ENCODE measurements around the gene TOR4A.

TOR4A gene

DNA sequence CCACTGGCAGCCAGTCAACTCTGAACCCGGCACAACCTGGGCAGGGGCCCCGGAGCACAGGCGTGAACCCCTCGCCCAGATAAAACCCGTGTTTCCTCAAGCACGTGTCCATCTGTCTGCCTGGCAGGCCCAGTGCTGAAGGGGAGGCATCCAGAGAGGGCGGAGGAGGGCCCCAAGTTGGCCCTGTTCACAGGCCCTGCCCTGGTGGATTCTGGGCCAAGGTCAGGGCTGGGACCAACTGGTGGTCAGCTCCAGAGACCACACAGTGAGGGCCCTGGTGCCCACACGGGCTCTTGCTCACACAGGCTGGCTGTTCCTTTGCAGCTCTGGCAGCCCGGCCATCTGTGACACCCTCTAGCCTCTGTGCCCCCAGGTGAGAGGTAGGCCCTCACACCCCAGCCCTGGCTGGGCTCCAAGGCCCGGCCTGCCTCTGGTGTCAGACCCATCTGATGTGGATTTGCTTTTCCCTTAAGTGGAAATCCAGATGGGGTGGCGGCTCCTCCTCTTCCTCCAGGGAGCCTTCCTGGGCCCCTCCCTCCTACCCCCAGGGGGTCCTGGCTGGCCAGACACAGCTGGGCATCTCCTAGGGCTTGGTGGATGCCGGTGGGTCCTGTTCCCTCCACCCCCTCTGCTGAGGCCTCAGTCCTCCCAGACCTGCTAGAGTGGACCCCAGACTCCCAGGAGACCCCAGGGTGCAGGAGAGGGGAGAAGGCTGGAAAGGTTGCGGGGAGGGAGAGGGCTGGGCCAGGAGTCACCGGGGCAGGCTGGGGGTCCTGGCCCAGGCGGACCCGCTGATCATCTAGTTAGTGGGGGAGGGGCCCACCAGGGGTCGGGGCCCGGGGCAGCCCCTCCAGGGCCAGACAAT is 27.0 kb upstream of the TOR4A start:
- Histone ChIP-seq H3K36me3 (no peaks in the 10 kb centered on the region), H3K4me3 (ENCODE audit: low read depth in 1 of 2, low read length in 1 of 2) (no peak overlapping the region), H3K4me1 (ENCODE audit: control insufficient read depth in 1 of 2, insufficient read depth in 1 of 2, low read depth in 1 of 2, low read length in 1 of 2) (peaks cover 9 to 13% of the 10 kb centered on the region in 2 experiments), H3K27me3 (no peaks in the 10 kb centered on the region), H3K9me3 (no peaks in the 10 kb centered on the region), H3K27ac (no peak overlapping the region)
- TF ChIP-seq, protein P1, sequence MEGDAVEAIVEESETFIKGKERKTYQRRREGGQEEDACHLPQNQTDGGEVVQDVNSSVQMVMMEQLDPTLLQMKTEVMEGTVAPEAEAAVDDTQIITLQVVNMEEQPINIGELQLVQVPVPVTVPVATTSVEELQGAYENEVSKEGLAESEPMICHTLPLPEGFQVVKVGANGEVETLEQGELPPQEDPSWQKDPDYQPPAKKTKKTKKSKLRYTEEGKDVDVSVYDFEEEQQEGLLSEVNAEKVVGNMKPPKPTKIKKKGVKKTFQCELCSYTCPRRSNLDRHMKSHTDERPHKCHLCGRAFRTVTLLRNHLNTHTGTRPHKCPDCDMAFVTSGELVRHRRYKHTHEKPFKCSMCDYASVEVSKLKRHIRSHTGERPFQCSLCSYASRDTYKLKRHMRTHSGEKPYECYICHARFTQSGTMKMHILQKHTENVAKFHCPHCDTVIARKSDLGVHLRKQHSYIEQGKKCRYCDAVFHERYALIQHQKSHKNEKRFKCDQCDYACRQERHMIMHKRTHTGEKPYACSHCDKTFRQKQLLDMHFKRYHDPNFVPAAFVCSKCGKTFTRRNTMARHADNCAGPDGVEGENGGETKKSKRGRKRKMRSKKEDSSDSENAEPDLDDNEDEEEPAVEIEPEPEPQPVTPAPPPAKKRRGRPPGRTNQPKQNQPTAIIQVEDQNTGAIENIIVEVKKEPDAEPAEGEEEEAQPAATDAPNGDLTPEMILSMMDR (IDR thresholded peaks at IDR 0.05): no peak

DNA sequence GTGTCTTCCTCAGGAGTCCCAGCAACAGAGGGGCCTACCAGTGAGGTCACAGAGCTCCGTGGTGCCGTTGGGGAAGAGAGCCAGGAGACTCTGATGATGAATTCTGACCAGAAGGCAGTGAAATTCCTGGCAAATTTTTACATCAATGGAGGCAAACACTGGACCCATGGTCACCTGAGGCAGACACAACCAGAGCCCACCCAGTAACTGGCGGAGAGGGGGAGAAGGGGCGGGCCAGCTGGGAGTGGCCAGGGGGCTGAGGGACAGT is 26.4 kb upstream of the TOR4A start, which contains the start of gene STPG3:
Gene STPG3, plus strand, starts transcription at position 93 of the 268 bp plus-strand sequence. Its CDS starts 1 bp downstream, at position 94.
- Histone ChIP-seq H3K9me3 (no peaks in the 10 kb centered on the region), H3K4me3 (ENCODE audit: low read depth in 1 of 2, low read length in 1 of 2) (no peak within 1 kb of the TSS), H3K36me3 (no peaks in the 10 kb centered on the region), H3K27me3 (no peaks in the 10 kb centered on the region), H3K27ac (no peak within 1 kb of the TSS), H3K4me1 (ENCODE audit: control insufficient read depth in 1 of 2, insufficient read depth in 1 of 2, low read depth in 1 of 2, low read length in 1 of 2) (peaks cover 14 to 19% of the 10 kb centered on the region in 2 experiments)
- TF ChIP-seq, protein P1 (IDR thresholded peaks at IDR 0.05): no peak

DNA sequence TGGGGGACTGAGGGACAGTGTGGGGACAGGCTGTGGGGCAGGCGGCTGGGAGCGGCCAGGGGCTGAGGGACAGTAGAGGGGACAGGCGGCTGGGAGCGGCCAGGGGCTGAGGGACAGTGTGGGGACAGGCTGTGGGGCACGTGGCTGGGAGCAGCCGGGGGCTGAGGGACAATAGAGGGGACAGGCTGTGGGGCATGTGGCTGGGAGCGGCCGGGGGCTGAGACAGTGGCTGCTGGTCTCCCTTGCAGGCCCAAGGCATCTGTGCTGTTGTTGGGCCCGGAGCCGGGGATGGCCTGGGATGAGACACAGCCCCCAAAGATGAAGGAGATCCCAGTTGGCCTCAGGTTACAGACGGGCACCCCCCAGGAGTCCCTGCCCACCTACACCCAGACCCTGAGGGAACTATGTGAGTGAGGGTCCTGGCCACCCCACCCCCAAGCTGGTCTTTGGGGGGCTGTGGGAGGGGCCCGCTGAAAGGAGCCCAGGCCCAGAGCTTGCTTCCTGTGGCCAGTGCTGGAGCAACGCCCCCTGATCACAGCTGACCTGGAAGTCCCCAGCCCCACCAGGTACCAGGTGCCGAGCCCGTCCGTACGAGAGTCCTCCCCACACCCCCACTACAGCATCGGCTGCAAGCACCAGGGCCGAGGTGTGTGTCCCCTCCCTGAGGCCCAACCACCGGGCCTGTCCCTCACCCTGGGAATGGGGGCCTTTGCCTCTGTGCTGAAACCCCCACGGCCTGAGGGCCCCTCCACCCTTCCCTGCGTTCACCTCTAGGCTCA is 25.8 kb upstream of the TOR4A start:
- TF ChIP-seq, protein P1 (IDR thresholded peaks at IDR 0.05): no peak
- Histone ChIP-seq H3K36me3 (peaks cover 5% of the 10 kb centered on the region), H3K9me3 (no peaks in the 10 kb centered on the region), H3K27me3 (no peaks in the 10 kb centered on the region), H3K27ac (no peak overlapping the region), H3K4me3 (ENCODE audit: low read depth in 1 of 2, low read length in 1 of 2) (no peak overlapping the region), H3K4me1 (ENCODE audit: control insufficient read depth in 1 of 2, insufficient read depth in 1 of 2, low read depth in 1 of 2, low read length in 1 of 2) (peaks cover 20 to 24% of the 10 kb centered on the region in 2 experiments)

DNA sequence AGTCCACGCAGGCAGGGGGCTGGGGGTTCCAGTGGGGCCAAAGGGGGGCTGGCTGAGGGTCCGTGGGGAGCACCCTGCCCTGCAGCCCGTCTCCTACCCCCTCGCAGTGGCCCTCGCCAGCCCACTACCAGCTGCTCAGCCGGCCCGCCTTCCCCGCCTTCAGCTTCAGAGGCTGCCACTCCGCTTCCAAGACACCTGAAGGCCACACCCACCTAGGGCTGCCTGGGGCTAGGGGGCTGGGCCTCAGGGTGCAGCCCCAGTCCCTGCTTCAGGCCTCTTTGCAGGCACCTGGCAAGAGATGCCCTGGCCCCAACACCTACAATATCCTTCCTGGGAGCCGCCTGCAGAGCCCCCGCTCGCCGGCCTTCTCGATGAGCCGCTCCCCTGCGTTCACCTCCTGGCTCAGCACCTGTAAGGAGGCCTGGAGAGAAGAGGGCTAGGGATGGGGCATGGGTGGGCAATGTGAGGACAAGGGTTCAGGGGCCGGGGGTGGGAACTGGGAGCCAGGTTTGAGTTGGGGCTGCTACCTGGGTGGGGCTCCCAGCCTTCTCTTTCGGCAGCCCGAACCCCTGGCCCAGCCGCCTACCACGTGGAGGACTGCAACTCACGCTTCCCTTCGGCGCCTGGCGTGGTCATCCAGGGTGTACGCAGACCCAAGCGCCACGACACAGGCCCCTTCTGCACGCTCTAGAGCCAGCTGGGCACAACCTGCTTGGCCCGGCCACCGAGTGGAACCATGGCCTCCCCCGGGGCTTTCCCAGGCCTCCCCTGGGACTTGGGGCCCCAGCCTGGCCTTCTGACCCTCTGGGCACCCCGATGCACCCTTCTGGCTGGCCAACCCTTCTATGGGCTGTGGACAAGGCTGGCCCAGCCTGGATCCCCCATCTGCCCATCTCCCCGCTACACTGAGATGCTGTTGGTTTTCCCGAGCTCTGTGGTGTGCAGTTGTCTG is 24.7 kb upstream of the TOR4A start:
- Histone ChIP-seq H3K27ac (no peak overlapping the region), H3K9me3 (no peaks in the 10 kb centered on the region), H3K27me3 (no peaks in the 10 kb centered on the region), H3K36me3 (peaks cover 10% of the 10 kb centered on the region), H3K4me3 (ENCODE audit: low read depth in 1 of 2, low read length in 1 of 2) (no peak overlapping the region), H3K4me1 (ENCODE audit: control insufficient read depth in 1 of 2, insufficient read depth in 1 of 2, low read depth in 1 of 2, low read length in 1 of 2) (peaks cover 24 to 27% of the 10 kb centered on the region in 2 experiments)
- TF ChIP-seq, protein P1 (IDR thresholded peaks at IDR 0.05): no peak

Data from neutrophil (primary cell).